Astrocyte (in vitro differentiated cells and primary cell): Measurements from ENCODE around the gene SPART.

Experiments used
- CTCF ChIP-seq: IDR thresholded peaks from 2 replicates; pipeline ENCODE4 v1.5.1; 2011; ENCODE audit warnings: low read depth, mild to moderate bottlenecking, inconsistent platforms, low read length, moderate library complexity; ENCODE audit not compliant: insufficient read depth
- EZH2 ChIP-seq: IDR thresholded peaks from 2 replicates; pipeline ENCODE4 v1.6.1; 2012; ENCODE audit warnings: mild to moderate bottlenecking, low read length, inconsistent platforms; ENCODE audit not compliant: insufficient read depth

- no peak for TF ChIP-seq CTCF
- no peak for TF ChIP-seq EZH2
These were observed 87.4 kb downstream of the SPART start for GRCh38 chr13:36258831-36259230.
